Measurements from ENCODE around the gene HOXD11. TPM values are rescaled to one million over a fixed set of nuclear protein-coding genes. Genes with fewer than 3 reads are reported as not detected.

Gene HOXD11
- total and polyA plus RNA-seq, 2 donors (not counting 3 experiments of a cell fraction or from before 2014, with no cell fraction given) = not detected

GRCh38 chr2:176151442-176152287, 44.6 kb downstream of the HOXD11 start, which contains the start of gene HOXD4:
HOXD4 (plus strand) TSS chr2:176151550; CDS start chr2:176151634, 84 bp downstream.
- no peak for FAIRE-seq
- DNase-seq (ENCODE audit: low read depth, low spot score) = no peak
- no peaks in the 10 kb centered on the region for H4K20me1 ChIP-seq (replicated peaks; ENCODE audit: control insufficient read depth, extremely low read depth, insufficient read depth, low read length)
- ChIA-PET CTCF (interaction anchor here (0.9 to 3.0 kb wide), 6 partner anchors 13 to 487 kb away, joined by 3 to 11 read pairs (median 4); no protein-coding TSS in a partner anchor), POLR2A (no interaction called here)
- no peak within 1 kb of the TSS for H2AFZ ChIP-seq (ENCODE audit: low read depth, low read length)
- intact Hi-C loops (cut with micrococcal nuclease) = no loop called here
- H3K9ac ChIP-seq (replicated peaks; ENCODE audit: extremely low read depth, insufficient read depth, low read length) = no peak within 1 kb of the TSS
- dilution Hi-C loops (cut with MboI; ENCODE audit: extremely low pct_ligation_motif_present, low sequenced_read_pairs) = no loop called here
- no peaks in the 10 kb centered on the region for H3K9me1 ChIP-seq (replicated peaks; ENCODE audit: control insufficient read depth, extremely low read depth, insufficient read depth, low read length)
- no peaks in the 10 kb centered on the region for H3K9me3 ChIP-seq (replicated peaks; ENCODE audit: control insufficient read depth, insufficient read depth, low read length)
- H3K27ac ChIP-seq (ENCODE audit: insufficient read depth, low read depth, low read length) = no peak within 1 kb of the TSS
- TF ChIP-seq JUN (IDR thresholded peaks at IDR 0.05; ENCODE audit: borderline replicate concordance, insufficient read depth, insufficient read length, low read depth) = no peak
- no peak for TF ChIP-seq EZH2 (IDR thresholded peaks at IDR 0.05; ENCODE audit: borderline replicate concordance, low read depth, low read length, severe bottlenecking)
- TF ChIP-seq GATA2 (IDR thresholded peaks at IDR 0.05; ENCODE audit: insufficient read depth, insufficient read length, low read depth, low read length) = no peak
- TF ChIP-seq POLR2A (IDR thresholded peaks at IDR 0.05; ENCODE audit: low read depth, low read length) = no peak
- no peak for TF ChIP-seq MYC (IDR thresholded peaks at IDR 0.05; ENCODE audit: low read depth, low read length)
- H3K79me2 ChIP-seq (ENCODE audit: control insufficient read depth, insufficient read depth, low read length) = peaks cover 26% of the 10 kb centered on the region
- H3K4me3 ChIP-seq (replicated peaks in 1 of 3; ENCODE audit: insufficient read depth in 1 of 3, low read depth in 1 of 3, low read length in 3 of 3) = no peak within 1 kb of the TSS
- H3K4me2 ChIP-seq (ENCODE audit: insufficient read depth, low read length) = no peak within 1 kb of the TSS
- H3K4me1 ChIP-seq (ENCODE audit: control insufficient read depth, extremely low read depth, insufficient read depth, low read length) = no peaks in the 10 kb centered on the region
- BruUV-seq (replicated peaks) = no TSS peak
- H3K27me3 ChIP-seq (ENCODE audit: control insufficient read depth in 2 of 2, insufficient read depth in 2 of 2, low read length in 2 of 2) = no peaks in the 10 kb centered on the region
- H3K36me3 ChIP-seq (ENCODE audit: control insufficient read depth in 2 of 2, extremely low read depth in 1 of 2, insufficient read depth in 2 of 2, low read length in 2 of 2) = peaks cover 2 to 22% of the 10 kb centered on the region in 2 experiments

All from endothelial cell of umbilical vein (primary cell).